ENCODE measurements around the gene TAB2. TPM values are rescaled to one million over a fixed set of nuclear protein-coding genes. Genes with fewer than 3 reads are reported as not detected.

TAB2 gene
- total and polyA plus RNA-seq, 9 of the 15 experiments (the other 6 are each of a cell fraction or from before 2014, with no cell fraction given): 9.1 to 38.3 (median 18.6) TPM

DNA sequence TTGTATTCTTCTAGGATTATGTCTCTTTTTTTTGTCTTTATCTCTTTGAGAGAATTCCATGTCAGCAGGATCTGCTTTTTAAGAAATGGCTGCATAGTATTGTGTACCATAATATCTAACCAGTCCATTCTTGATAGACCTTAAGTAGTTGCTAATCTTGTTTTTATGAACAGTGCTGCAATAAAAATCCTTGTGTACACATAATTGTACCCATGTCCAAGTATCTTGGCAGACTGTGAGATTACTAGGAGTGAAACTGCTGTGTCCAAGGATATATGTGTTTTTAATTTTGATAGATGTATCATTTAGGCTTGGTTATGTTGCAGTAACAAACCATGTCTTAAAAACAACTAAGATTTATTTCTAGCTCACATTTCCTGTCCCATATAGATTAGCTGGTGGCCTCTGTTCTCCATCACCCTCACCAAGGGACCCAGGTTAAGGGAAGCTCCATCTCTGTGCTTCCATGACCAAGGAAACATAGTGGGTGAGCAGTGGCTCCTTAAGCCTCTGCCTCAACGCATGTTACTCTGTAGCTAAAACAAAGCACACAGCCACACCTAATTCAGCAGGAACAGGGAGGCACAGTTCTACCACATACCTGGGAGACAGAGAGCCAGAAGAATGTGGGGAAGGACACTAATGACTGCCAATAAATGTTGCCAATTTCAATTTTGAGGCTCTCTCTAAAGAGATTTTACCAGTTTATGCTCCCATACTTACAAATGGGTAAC is 70.4 kb downstream of the TAB2 start (continued):
- TF ChIP-seq, protein P1, sequence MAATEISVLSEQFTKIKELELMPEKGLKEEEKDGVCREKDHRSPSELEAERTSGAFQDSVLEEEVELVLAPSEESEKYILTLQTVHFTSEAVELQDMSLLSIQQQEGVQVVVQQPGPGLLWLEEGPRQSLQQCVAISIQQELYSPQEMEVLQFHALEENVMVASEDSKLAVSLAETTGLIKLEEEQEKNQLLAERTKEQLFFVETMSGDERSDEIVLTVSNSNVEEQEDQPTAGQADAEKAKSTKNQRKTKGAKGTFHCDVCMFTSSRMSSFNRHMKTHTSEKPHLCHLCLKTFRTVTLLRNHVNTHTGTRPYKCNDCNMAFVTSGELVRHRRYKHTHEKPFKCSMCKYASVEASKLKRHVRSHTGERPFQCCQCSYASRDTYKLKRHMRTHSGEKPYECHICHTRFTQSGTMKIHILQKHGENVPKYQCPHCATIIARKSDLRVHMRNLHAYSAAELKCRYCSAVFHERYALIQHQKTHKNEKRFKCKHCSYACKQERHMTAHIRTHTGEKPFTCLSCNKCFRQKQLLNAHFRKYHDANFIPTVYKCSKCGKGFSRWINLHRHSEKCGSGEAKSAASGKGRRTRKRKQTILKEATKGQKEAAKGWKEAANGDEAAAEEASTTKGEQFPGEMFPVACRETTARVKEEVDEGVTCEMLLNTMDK (IDR thresholded peaks at IDR 0.05; ENCODE audit: borderline replicate concordance, insufficient read depth, low read depth, low read length, poor library complexity, severe bottlenecking): no peak
- TF ChIP-seq SRF (CRISPR knock-in tag; IDR thresholded peaks at IDR 0.05) (no peak), MYNN (IDR thresholded peaks at IDR 0.05) (no peak), MYNN (CRISPR knock-in tag; IDR thresholded peaks at IDR 0.05) (no peak)

DNA sequence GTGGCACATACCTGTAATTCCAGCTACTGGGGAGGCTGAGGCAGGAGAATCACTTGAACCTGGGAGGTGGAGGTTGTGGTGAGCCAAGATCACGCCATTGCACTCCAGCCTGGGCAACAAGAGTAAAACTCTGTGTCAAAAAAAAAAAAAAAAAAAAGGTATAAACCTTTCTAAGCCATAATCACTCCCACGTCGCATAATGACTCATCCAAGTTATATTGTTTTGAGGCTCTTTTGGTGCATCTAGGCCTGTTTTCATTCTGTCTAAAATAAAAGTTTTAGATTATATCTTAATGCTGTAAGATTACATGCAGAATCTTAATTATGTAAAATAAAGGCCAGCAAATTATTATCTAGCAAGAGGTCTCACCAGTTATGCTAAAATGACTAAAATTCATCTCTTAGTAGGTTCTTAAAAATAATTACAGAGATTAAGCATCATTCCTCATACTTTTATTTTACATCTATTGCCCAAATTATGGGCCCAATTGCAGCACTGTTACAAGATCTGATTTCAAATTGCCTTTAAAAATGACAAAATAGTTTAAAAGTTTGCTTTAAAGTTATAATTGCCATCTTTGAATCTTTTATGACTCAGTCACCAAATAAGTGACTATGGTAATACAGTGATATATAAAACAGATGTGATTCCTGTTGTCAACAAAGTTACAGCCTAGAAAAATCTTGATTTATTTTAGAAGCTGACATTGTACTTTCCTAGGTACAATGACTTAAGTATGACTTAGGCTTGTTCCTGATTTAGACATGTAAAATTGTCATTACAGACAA is 72.2 kb downstream of the TAB2 start:
- ATAC-seq: no peak
- Histone ChIP-seq H3K4me3 (no peak overlapping the region), H3K4me2 (ENCODE audit: insufficient read depth, low read length) (no peak overlapping the region), H3K9me3 (replicated peaks; ENCODE audit: control insufficient read depth, insufficient read depth, low read depth, low read length) (no peaks in the 10 kb centered on the region), H3K79me2 (ENCODE audit: control insufficient read depth, insufficient read depth, low read length) (peaks cover 2% of the 10 kb centered on the region; the same call in 1 of the 3 replicates), H3K4me1 (replicated peaks in 1 of 2; ENCODE audit: control insufficient read depth in 2 of 2, insufficient read depth in 2 of 2, low read length in 2 of 2) (no peaks in the 10 kb centered on the region), H3K36me3 (ENCODE audit: control insufficient read depth, insufficient read depth, low read length) (no peaks in the 10 kb centered on the region), H3K9me1 (ENCODE audit: control insufficient read depth, insufficient read depth, low read length) (no peaks in the 10 kb centered on the region), H3K27me3 (ENCODE audit: control insufficient read depth in 2 of 2, insufficient read depth in 2 of 2, low read length in 2 of 2) (no peaks in the 10 kb centered on the region), H3K9ac (ENCODE audit: insufficient read depth in 1 of 2, low read depth in 2 of 2, low read length in 2 of 2) (no peak overlapping the region), H2AFZ (ENCODE audit: low read depth, low read length) (no peak overlapping the region), H4K20me1 (replicated peaks; ENCODE audit: control insufficient read depth, insufficient read depth, low read length) (no peaks in the 10 kb centered on the region), H3K27ac (ENCODE audit: extremely low read depth, low read depth, low read length) (no peak overlapping the region)
- intact Hi-C loops (cut with micrococcal nuclease): no loop called here
- in situ Hi-C loops (cut with MboI): no loop called here
- WGBS (ENCODE audit: insufficient coverage, low coverage, missing lambda C conversion rate): 76% methylated on average over 3 of the region's 3 CpGs
- FAIRE-seq: no peak
- CTCF ChIA-PET (ENCODE audit: low intra/inter-chr PET ratio): no interaction called here
- no peak for DNase-seq (ENCODE audit: extremely low read depth in 1 of 4, low spot score in 3 of 4)
- POLR2A ChIA-PET: no interaction called here
- no TSS peak for BruUV-seq (replicated peaks)
- no peak for TF ChIP-seq PCBP1 (IDR thresholded peaks at IDR 0.05; ENCODE audit: low read depth, low read length, poor library complexity, severe bottlenecking)
- TF ChIP-seq E4F1 (CRISPR knock-in tag; IDR thresholded peaks at IDR 0.05; ENCODE audit: borderline replicate concordance): no peak
- TF ChIP-seq YBX1 (IDR thresholded peaks at IDR 0.05): no peak
- no peak for TF ChIP-seq ZBTB33 (CRISPR knock-in tag; IDR thresholded peaks at IDR 0.05)
- TF ChIP-seq ZBTB43 (CRISPR knock-in tag; IDR thresholded peaks at IDR 0.05): no peak
